ENCODE results near the gene STIP1. TPM values are rescaled to one million over a fixed set of nuclear protein-coding genes. Genes with fewer than 3 reads are reported as not detected.

The STIP1 gene
- 101 and 199 TPM in 2 replicates for total RNA-seq (2014; rRNA removed; shearing (Covaris generic); ENCODE audit: low replicate concordance)

- H3K27ac ChIP-seq (ENCODE audit: low read length): peak within 1 kb of the TSS; percentile 52
- peaks cover 13% of the 10 kb centered on the region for H3K36me3 ChIP-seq (ENCODE audit: insufficient read depth, low read length)
- peak within 1 kb of the TSS; percentile 95 for H3K4me2 ChIP-seq (ENCODE audit: low read depth, low read length, poor library complexity, severe bottlenecking)
- H4K20me1 ChIP-seq (ENCODE audit: insufficient read depth, low read depth, low read length): peaks cover 22% of the 10 kb centered on the region; the same call in 1 of the 2 replicates
- H3K4me1 ChIP-seq (ENCODE audit: low read length): peaks cover 34% of the 10 kb centered on the region
- H2AFZ ChIP-seq (ENCODE audit: low read length): no peak within 1 kb of the TSS
- no peaks in the 10 kb centered on the region for H3K27me3 ChIP-seq (ENCODE audit: low read length)
- peak; percentile 100 for DNase-seq
- peak within 1 kb of the TSS; percentile 83 for H3K9ac ChIP-seq (ENCODE audit: low read length)
- H3K9me2 ChIP-seq (replicated peaks; ENCODE audit: insufficient read depth, low read length): no peaks in the 10 kb centered on the region
- peaks cover 27% of the 10 kb centered on the region for H3K79me2 ChIP-seq (ENCODE audit: low read length)
- H3K9me3 ChIP-seq (ENCODE audit: low read length): no peaks in the 10 kb centered on the region
- peak within 1 kb of the TSS; percentile 78 for H3K4me3 ChIP-seq (ENCODE audit: low read length)
Measured at GRCh38 chr11:64185693-64186491, at the start of gene STIP1. Gene STIP1, plus strand, starts transcription at chr11:64186171. Its CDS starts 91 bp downstream, at chr11:64186262.

GRCh38 chr11:64136765-64137441 is 49.1 kb upstream of the STIP1 start:
- H3K4me1 ChIP-seq (ENCODE audit: low read length): no peaks in the 10 kb centered on the region
- H3K4me3 ChIP-seq (ENCODE audit: low read length): no peak overlapping the region
- H2AFZ ChIP-seq (ENCODE audit: low read length): no peak overlapping the region
- H3K27ac ChIP-seq (ENCODE audit: low read length): no peak overlapping the region
- H4K20me1 ChIP-seq (ENCODE audit: insufficient read depth, low read depth, low read length): peaks cover 4% of the 10 kb centered on the region; the same call in 1 of the 2 replicates
- no peak overlapping the region for H3K9ac ChIP-seq (ENCODE audit: low read length)
- no peaks in the 10 kb centered on the region for H3K9me3 ChIP-seq (ENCODE audit: low read length)
- H3K27me3 ChIP-seq (ENCODE audit: low read length): no peaks in the 10 kb centered on the region
- H3K36me3 ChIP-seq (ENCODE audit: insufficient read depth, low read length): no peaks in the 10 kb centered on the region
- no peaks in the 10 kb centered on the region for H3K9me2 ChIP-seq (replicated peaks; ENCODE audit: insufficient read depth, low read length)
- no peaks in the 10 kb centered on the region for H3K79me2 ChIP-seq (ENCODE audit: low read length)
- no peak for DNase-seq
- no peak overlapping the region for H3K4me2 ChIP-seq (ENCODE audit: low read depth, low read length, poor library complexity, severe bottlenecking)

DNA sequence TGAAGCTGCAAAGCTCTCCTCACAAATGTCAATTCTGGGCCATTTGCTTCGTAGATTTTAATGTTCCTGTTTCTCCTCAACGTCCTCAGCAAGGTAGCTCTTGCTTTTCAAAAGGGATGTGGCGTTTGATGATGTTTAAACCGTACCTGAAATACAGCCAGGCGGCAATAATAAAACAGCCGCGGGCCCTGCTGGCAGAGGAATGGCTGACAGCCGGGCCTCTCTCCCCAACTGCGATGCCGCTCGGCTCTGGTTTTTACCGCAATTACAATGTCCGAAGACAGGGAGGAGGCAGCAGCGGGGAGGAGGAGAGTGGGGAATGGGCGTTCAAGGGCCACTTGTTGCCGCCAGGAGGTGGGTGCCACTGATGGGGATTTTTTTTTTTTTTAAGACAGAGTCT is 47.6 kb upstream of the STIP1 start:
- Histone ChIP-seq H3K4me2 (ENCODE audit: low read depth, low read length, poor library complexity, severe bottlenecking) (no peak overlapping the region), H3K27me3 (ENCODE audit: low read length) (no peaks in the 10 kb centered on the region), H3K36me3 (ENCODE audit: insufficient read depth, low read length) (no peaks in the 10 kb centered on the region), H2AFZ (ENCODE audit: low read length) (no peak overlapping the region), H3K9ac (ENCODE audit: low read length) (no peak overlapping the region), H3K27ac (ENCODE audit: low read length) (no peak overlapping the region), H3K4me1 (ENCODE audit: low read length) (no peaks in the 10 kb centered on the region), H3K9me2 (replicated peaks; ENCODE audit: insufficient read depth, low read length) (no peaks in the 10 kb centered on the region), H3K4me3 (ENCODE audit: low read length) (no peak overlapping the region), H4K20me1 (ENCODE audit: insufficient read depth, low read depth, low read length) (peaks cover 4% of the 10 kb centered on the region; the same call in 1 of the 2 replicates), H3K9me3 (ENCODE audit: low read length) (no peaks in the 10 kb centered on the region), H3K79me2 (ENCODE audit: low read length) (no peaks in the 10 kb centered on the region)
- no peak for DNase-seq

GRCh38 chr11:64139049-64139448 is 46.9 kb upstream of the STIP1 start:
- H3K4me3 ChIP-seq (ENCODE audit: low read length): no peak overlapping the region
- H2AFZ ChIP-seq (ENCODE audit: low read length): no peak overlapping the region
- no peaks in the 10 kb centered on the region for H3K36me3 ChIP-seq (ENCODE audit: insufficient read depth, low read length)
- H4K20me1 ChIP-seq (ENCODE audit: insufficient read depth, low read depth, low read length): peaks cover 4% of the 10 kb centered on the region; the same call in 1 of the 2 replicates
- no peaks in the 10 kb centered on the region for H3K79me2 ChIP-seq (ENCODE audit: low read length)
- no peak overlapping the region for H3K9ac ChIP-seq (ENCODE audit: low read length)
- H3K27ac ChIP-seq (ENCODE audit: low read length): no peak overlapping the region
- no peaks in the 10 kb centered on the region for H3K9me2 ChIP-seq (replicated peaks; ENCODE audit: insufficient read depth, low read length)
- no peak for DNase-seq
- no peaks in the 10 kb centered on the region for H3K9me3 ChIP-seq (ENCODE audit: low read length)
- no peaks in the 10 kb centered on the region for H3K27me3 ChIP-seq (ENCODE audit: low read length)
- no peaks in the 10 kb centered on the region for H3K4me1 ChIP-seq (ENCODE audit: low read length)
- H3K4me2 ChIP-seq (ENCODE audit: low read depth, low read length, poor library complexity, severe bottlenecking): no peak overlapping the region

DNA sequence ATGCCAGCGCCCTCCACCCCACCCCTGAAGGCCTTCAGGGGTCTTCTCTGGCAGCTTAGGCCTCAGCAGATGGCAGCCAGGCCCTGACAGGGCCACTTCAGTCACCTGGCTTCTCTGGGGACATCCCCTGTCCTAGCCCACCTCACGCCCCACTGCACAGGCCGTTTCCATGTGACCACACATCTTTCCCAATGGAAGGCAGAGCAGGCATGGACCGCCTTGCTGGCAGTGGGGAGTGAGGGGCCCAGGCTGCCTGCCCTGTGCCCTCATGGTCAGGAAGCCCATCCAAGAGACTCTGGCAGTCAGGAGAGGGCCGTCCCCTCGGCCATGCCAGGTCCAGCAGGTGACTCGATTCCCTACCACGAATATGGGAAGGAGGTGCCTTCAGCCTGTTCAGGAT is 45.9 kb upstream of the STIP1 start:
- H3K4me3 ChIP-seq (ENCODE audit: low read length): no peak overlapping the region
- H4K20me1 ChIP-seq (ENCODE audit: insufficient read depth, low read depth, low read length): peaks cover 4% of the 10 kb centered on the region; the same call in 1 of the 2 replicates
- H3K9ac ChIP-seq (ENCODE audit: low read length): no peak overlapping the region
- no peak overlapping the region for H3K4me2 ChIP-seq (ENCODE audit: low read depth, low read length, poor library complexity, severe bottlenecking)
- H3K27ac ChIP-seq (ENCODE audit: low read length): no peak overlapping the region
- DNase-seq: no peak
- H3K36me3 ChIP-seq (ENCODE audit: insufficient read depth, low read length): no peaks in the 10 kb centered on the region
- no peak overlapping the region for H2AFZ ChIP-seq (ENCODE audit: low read length)
- no peaks in the 10 kb centered on the region for H3K27me3 ChIP-seq (ENCODE audit: low read length)
- no peaks in the 10 kb centered on the region for H3K9me2 ChIP-seq (replicated peaks; ENCODE audit: insufficient read depth, low read length)
- no peaks in the 10 kb centered on the region for H3K9me3 ChIP-seq (ENCODE audit: low read length)
- H3K4me1 ChIP-seq (ENCODE audit: low read length): no peaks in the 10 kb centered on the region
- H3K79me2 ChIP-seq (ENCODE audit: low read length): no peaks in the 10 kb centered on the region

GRCh38 chr11:64141081-64141783 is 44.7 kb upstream of the STIP1 start:
- no peak overlapping the region for H3K4me3 ChIP-seq (ENCODE audit: low read length)
- H3K79me2 ChIP-seq (ENCODE audit: low read length): no peaks in the 10 kb centered on the region

DNA sequence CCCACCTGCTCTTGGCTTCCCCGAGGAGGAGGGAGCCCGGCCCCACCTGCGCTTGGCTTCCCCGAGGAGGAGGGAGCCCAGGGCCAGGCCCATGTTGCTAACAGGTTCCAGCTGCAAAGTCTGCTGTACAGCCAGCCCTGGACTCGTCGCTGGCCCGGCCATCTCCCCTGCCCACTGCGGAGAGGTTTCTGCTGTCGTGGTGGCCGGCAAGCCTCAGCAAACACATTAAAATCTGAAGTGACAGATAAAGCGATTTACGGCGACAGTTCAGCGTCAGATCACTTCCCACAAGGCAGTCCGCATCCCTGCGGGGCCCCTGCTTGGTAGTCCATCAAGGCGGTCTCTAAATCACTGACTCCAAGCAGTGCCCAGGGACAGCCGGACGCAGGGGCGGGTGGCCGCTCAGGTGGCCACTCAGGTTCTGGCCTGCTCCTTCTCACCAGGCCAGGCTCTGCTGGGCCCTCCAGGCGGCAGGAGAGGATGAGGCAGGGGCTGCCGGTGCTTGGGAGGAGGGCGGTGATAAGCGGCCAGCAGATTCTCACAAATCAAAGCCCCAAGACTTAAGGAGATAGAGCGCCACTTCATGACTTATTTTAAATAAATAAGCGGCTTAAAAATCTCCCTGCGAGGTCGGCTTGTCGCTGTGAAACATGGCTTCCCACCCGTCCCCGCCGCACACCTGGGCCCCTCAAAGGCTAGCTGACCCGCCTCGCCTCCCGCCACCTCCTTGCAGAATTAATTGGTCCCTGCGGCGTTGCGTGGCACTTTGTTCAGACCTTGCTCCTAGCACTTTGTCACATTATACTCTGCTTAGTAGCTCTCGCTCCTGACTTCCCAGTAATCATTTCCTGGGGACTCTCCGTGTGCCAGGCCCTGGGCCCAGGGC is 41.1 kb upstream of the STIP1 start:
- Histone ChIP-seq H3K27ac (ENCODE audit: low read length) (no peak overlapping the region), H3K4me1 (ENCODE audit: low read length) (no peaks in the 10 kb centered on the region), H3K9me2 (replicated peaks; ENCODE audit: insufficient read depth, low read length) (no peaks in the 10 kb centered on the region), H4K20me1 (ENCODE audit: insufficient read depth, low read depth, low read length) (no peaks in the 10 kb centered on the region), H3K9me3 (ENCODE audit: low read length) (no peaks in the 10 kb centered on the region), H2AFZ (ENCODE audit: low read length) (no peak overlapping the region), H3K27me3 (ENCODE audit: low read length) (no peaks in the 10 kb centered on the region), H3K4me2 (ENCODE audit: low read depth, low read length, poor library complexity, severe bottlenecking) (no peak overlapping the region), H3K4me3 (ENCODE audit: low read length) (no peak overlapping the region), H3K79me2 (ENCODE audit: low read length) (no peaks in the 10 kb centered on the region), H3K36me3 (ENCODE audit: insufficient read depth, low read length) (no peaks in the 10 kb centered on the region), H3K9ac (ENCODE audit: low read length) (no peak overlapping the region)
- DNase-seq: no peak

More at GRCh38 chr11:64141081-64141783, 44.7 kb upstream of the STIP1 start:
- H3K36me3 ChIP-seq (ENCODE audit: insufficient read depth, low read length): no peaks in the 10 kb centered on the region
- no peaks in the 10 kb centered on the region for H3K9me2 ChIP-seq (replicated peaks; ENCODE audit: insufficient read depth, low read length)
- no peak overlapping the region for H2AFZ ChIP-seq (ENCODE audit: low read length)
- no peak for DNase-seq
- H3K27ac ChIP-seq (ENCODE audit: low read length): no peak overlapping the region
- no peak overlapping the region for H3K4me2 ChIP-seq (ENCODE audit: low read depth, low read length, poor library complexity, severe bottlenecking)
- H4K20me1 ChIP-seq (ENCODE audit: insufficient read depth, low read depth, low read length): peaks cover 1% of the 10 kb centered on the region; the same call in 1 of the 2 replicates
- H3K27me3 ChIP-seq (ENCODE audit: low read length): no peaks in the 10 kb centered on the region
- H3K4me1 ChIP-seq (ENCODE audit: low read length): no peaks in the 10 kb centered on the region
- no peak overlapping the region for H3K9ac ChIP-seq (ENCODE audit: low read length)
- no peaks in the 10 kb centered on the region for H3K9me3 ChIP-seq (ENCODE audit: low read length)
